Activated CD4-positive, alpha-beta T cell treated with anti-CD3 and anti-CD28 coated beads, Interleukin-2, amount 50 U/mL, for 16 hours (primary cell): Measurements from ENCODE around the gene KANSL1.
"Not testable (repeated sequence)": the region's sequence is repeated elsewhere in the genome, so short reads cannot be mapped to it uniquely, and the experiment has no call there.

Experiments
- DNase-seq: peaks from one replicate; pipeline ENCODE4 v3.0.0-alpha.2; 2020

The KANSL1 gene

GRCh38 chr17:46109603-46110189 lies 83.5 kb downstream of the KANSL1 start:
- no peak for DNase-seq

DNA sequence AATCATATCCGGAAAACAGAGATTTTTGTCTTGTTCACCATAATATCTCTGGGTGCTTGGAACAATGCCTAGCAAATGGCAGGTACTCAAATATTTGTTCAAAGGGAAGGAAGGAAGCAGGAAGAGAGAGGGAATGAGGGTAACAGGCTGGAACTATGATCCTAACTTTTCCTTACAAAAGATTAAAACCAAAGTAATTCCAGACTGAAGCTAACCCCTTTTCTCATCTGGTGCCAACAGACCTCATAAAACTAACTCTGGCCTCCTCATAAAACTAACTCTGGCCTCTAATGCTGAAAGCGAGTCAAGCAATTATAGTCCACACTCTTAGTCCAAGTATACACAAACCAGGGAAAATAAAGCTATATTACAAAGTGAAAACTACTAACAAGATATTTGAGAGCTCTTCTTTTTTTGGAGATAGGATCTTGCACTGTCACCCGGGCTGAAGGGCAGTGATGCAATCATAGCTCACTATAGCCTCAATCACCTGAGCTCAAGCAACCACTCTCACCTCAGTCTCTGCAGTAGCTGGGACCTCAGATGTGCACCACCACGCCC lies 84.6 kb downstream of the KANSL1 start:
- no peak for DNase-seq

GRCh38 chr17:46108120-46108519 lies 85.1 kb downstream of the KANSL1 start:
- DNase-seq = no peak

GRCh38 chr17:46106966-46107644 lies 86.1 kb downstream of the KANSL1 start:
- DNase-seq = no peak

- not testable (repeated sequence) for DNase-seq
Observed at GRCh38 chr17:46102806-46103205, 90.4 kb downstream of the KANSL1 start.

- not testable (repeated sequence) for DNase-seq
Observed at GRCh38 chr17:46101785-46102617, 91.2 kb downstream of the KANSL1 start.

DNA sequence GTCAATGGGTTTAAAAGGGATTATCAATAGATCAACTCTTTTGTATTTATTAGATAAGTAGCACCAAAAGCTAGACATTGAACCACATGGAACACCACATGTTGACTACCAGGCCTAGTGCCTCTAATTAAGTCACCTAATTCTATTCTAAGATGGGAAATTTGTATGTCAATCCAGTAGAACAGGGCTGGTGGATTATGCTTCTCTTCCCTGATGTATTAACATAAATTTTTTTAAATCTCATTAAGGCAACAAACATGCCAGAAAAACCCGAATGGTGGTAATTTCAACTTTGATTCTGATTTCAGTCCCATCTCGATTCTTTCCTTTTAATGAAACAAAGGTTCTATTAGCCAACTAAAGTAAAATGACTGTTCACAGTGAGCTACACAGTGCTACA lies 92.6 kb downstream of the KANSL1 start:
- no peak for DNase-seq

- no peak for DNase-seq
Observed at GRCh38 chr17:46099865-46100264, 93.4 kb downstream of the KANSL1 start.

DNA sequence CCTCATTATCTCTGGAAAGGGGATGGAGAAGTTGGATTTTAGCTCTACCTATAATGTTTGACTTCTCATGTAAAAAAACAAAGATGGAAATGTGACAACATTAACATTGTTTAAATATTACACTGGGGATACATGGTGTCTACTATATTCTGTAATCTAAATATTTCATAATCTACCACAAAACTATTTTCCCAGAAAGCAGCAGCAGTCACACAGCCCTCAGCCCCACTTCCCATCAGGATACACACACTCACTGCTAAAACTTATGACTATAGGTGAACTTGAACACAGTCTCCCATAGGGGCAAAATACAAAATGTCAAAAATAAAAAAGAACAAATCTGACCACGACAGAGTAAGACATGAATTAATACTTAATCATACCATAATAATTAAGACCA lies 95.7 kb downstream of the KANSL1 start:
- no peak for DNase-seq

GRCh38 chr17:46092991-46093390 lies 100.2 kb downstream of the KANSL1 start:
- DNase-seq = no peak

- DNase-seq = no peak
Observed at GRCh38 chr17:46090871-46091270, 102.4 kb downstream of the KANSL1 start.

DNA sequence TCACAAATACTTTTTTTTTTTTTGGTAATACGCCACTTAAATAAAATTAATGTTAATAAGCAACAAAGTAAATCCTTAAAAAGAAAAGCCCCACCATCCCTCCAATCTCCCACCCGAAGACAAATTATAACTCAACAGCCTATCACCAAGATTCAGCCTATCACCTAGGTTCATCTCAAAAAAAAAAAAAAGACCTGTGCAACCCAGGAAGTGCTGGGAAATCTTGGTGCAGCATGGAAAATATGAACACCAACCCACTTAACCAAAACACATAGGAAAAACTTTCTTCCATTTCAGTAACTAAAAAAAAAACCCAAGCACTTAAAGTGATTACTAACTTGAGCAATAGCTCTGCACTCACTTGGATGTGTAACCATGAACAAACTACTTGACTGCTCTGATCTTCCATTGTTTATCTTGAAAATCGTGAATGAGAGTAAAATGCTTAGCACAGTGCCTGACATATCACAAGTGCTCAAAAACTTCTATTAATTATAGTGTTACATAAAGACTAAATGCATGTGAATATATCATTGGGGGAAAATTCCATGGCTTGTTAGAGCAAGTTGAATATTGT lies 103.8 kb downstream of the KANSL1 start:
- DNase-seq = no peak

DNA sequence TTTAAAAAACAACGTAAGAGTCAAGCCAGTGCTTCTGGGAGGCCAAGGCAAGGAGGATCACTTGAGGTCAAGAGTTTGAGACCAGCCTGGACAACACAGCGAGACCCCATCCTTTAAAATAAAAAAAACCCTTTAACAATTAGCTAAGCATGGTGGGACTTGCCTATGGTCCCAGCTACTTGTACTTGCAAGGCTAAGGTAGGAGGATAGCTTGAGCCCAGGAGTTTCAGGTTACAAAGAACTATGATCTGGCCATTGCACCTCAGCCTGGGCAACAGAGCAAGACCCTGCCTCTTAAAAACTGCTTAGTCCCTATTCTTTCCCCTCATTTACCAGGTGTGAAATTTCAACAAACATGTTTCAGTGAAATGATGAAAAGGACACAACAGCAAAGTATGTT lies 104.6 kb downstream of the KANSL1 start:
- no peak for DNase-seq

GRCh38 chr17:46087871-46088270 lies 105.4 kb downstream of the KANSL1 start:
- not testable (repeated sequence) for DNase-seq

DNA sequence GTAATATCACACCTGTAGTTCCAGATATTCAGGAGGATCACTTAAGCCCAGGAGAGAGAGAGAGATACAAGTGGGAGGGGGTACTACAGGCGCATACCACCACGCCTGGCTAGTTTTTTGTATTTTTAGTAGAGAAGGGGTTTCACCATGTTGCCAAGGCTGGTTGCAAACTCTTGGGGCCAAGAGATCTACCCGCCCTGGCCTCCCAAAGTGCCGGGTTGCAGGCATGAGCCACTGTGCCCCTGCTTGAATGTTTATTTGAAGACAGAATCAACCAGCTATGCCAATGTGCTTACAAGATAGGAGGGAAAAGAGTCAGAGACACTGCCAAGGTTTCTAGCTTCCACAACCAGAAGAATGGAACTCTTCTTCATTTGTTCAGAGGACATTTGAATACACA lies 106.4 kb downstream of the KANSL1 start:
- DNase-seq = no peak

- DNase-seq = no peak
Observed at GRCh38 chr17:46085522-46085921, 107.7 kb downstream of the KANSL1 start.

DNA sequence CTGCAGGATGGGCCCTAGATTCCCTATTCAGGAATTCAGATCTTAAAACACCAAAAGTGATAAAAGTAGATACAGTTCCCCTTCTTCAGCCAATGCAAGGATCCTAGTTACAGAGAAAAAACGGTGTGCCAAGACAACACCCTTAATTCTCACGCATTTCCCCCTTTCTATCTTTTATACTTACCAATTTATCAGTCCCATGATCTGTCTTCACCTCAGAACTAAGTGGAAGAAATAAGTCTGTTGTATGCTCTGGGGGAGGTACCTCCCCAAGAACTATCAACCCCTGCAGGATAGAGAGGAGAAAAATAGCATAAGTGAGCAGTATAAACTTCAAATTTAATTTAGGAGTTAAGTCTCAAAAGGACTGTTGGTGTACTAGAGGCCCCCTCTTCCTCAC lies 111.0 kb downstream of the KANSL1 start:
- no peak for DNase-seq

GRCh38 chr17:46081018-46081320 lies 112.3 kb downstream of the KANSL1 start:
- no peak for DNase-seq

DNA sequence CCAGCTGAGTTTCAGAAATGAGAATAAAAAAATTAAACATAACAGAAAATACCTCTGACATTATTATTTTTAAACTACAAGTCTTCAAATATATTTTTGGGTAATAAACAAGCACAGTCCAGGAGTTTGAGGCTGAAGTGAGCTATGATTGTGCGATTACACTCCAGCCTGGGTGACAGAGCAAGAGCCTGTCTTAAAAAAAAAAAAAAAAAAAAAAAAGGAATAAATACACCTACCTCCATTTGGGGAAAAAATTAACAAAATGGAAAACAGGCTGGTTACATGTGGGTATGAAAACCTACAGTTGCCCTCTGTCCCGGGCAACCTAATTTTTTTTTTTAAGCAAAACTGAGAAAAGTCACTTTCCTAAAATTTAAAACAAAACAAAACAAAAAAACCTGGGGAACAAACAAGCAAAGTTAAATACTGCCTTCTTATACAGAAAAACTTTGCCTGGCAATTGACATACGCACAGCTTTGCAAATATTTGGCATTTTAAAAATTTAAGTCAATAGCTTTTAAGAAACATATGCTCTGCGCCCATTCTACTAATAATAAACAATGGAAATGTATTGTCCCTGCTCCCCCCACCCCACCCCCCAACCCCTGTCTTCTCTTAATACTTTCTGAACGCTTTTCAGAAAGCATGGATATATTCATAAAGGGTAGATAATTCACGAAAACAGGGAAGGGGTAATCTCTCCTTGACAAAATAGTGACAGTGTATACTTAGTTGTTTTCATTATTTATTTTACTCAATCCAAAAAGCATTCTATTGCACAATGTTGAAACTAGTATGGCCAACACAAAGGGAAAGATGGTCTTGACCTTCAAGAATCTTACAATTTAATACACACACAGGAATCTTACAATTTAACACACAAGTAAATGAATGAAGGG lies 112.9 kb downstream of the KANSL1 start:
- DNase-seq = no peak

DNA sequence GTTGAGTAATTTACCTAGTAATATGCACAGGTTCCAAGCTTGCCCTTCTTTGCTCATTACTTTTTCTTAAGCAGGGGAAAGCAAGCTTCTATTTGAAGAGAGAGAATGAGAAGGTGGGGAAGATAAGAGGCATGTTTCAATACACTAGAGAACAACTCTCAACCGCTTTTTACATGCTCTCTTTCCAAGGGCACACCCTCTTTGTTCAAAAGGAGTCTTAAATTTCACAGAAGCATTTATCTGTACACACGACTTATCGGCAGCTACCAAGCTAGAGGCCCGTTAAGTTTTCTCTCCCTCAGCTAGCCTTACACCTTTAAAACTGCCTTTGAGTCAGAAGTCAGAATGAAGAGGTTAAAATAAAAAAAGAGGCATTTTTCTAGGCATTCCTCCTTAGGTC lies 114.6 kb downstream of the KANSL1 start:
- no peak for DNase-seq

- DNase-seq = no peak
Observed at GRCh38 chr17:46074540-46074939, 118.7 kb downstream of the KANSL1 start.

DNA sequence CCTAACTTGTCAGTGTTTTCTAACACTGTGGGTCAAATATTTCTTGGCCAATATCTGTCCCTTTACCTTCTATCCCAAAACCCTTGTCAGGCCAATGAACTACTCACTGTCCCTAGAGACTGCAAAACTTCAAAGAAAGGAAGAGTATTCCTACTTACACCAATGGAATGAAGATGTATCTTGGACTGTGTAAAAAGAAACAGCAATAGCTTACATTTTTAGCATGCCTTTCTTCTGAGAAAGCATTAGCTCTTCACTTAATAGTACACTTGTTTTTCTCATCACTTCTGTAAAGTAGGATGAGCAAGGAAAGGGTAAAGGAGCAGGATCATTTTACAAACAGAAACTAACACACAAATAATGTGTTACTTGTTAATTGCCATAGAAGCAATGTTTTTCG lies 120.2 kb downstream of the KANSL1 start:
- DNase-seq = no peak

DNA sequence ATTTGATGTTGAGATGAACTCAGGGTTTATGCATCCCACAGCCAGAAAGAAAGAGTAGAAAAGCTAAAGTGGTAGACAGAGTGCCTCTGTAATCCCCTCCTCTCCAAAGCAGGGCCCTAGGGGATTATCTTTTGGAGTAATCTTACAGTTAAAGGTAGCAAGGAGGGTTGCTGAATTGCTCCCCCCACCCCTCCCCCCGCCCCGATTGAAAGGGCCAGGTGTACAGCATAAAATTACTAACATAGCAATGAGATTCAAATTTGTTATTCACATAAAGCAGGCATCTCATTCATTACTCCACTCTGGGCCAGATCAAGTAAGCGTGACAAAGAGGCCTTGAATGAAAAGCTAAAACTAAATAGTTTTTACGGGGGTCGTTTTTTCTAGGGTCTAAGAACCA lies 121.4 kb downstream of the KANSL1 start:
- DNase-seq = no peak
